Breast epithelium (tissue), 4 donors: ENCODE data around the gene TIMM44. TPM values are rescaled to one million over a fixed set of nuclear protein-coding genes. Genes with fewer than 3 reads are reported as not detected.

Experiments used
- DNase-seq, 2 donors: peaks; one replicate each; pipeline ENCODE4 v3.0.0-alpha.2; 2019; ENCODE audit warnings: low spot score in 2 of 2
- H3K27ac ChIP-seq, 2 donors: fragments of 200-600 bp; sonication (generic) in 1 of 2; one replicate each; pipeline ENCODE4 v1.5.1; 2016 to 2019; ENCODE audit warnings: mild to moderate bottlenecking in 1 of 2
- H3K27me3 ChIP-seq, 2 donors: fragments of 200-600 bp; sonication (generic) in 1 of 2; one replicate each; pipeline versions ENCODE4 v1.5.1 to v1.6.0; 2017 to 2019; ENCODE audit warnings: control low read depth in 1 of 2, mild to moderate bottlenecking in 1 of 2
- H3K36me3 ChIP-seq: fragments of 200-600 bp; one replicate; pipeline ENCODE4 v1.5.1; 2019
- H3K4me1 ChIP-seq, 2 donors: fragments of 200-600 bp; sonication (generic); one replicate each; pipeline ENCODE4 v1.5.1; 2016 to 2019; ENCODE audit warnings: control low read depth in 1 of 2
- H3K4me3 ChIP-seq, 3 donors: fragments of 200-600 bp; sonication (generic); 1 replicate in 2 of 3; 2 replicates in 1 of 3; pipeline ENCODE4 v1.5.1; 2016 to 2019; ENCODE audit warnings: mild to moderate bottlenecking in 3 of 3, moderate library complexity in 2 of 3
- H3K9me3 ChIP-seq, 2 donors: fragments of 200-600 bp; sonication (generic) in 1 of 2; one replicate each; pipeline ENCODE4 v1.5.1; 2016 to 2019; ENCODE audit warnings: control low read depth in 1 of 2
- POLR2A ChIP-seq: fragments of 450-650 bp; IDR thresholded peaks from one replicate; pipeline ENCODE4 v1.6.1; 2016; ENCODE audit warnings: antibody characterized with exemption, mild to moderate bottlenecking, moderate library complexity
- POLR2AphosphoS5 ChIP-seq, 3 donors: sonication (generic); formaldehyde crosslinking; IDR thresholded peaks; one replicate each; pipeline ENCODE4 v1.6.1; 2017; ENCODE audit warnings: antibody characterized with exemption in 3 of 3
- intact Hi-C: fragments of 100-400 bp; cut with DNase I; formaldehyde crosslinking; loops from one replicate; pipeline ENCODE4 v1.15.1; 2023; ENCODE audit warnings: low total_unique reads
- total RNA-seq, 3 donors: library from RNA; depleted of rRNA; stranded (reverse); fragments of >200 nt; gene quantifications; one replicate each; pipeline ENCODE4 v1.1.0, GENCODE V29; 2016
- TF ChIP-seq, protein P1 (sequence below), 3 donors: fragments of 450-650 bp; IDR thresholded peaks; one replicate each; pipeline ENCODE4 v1.5.1; 2016 to 2017; ENCODE audit warnings: antibody characterized with exemption in 3 of 3, mild to moderate bottlenecking in 3 of 3, moderate library complexity in 3 of 3

Gene TIMM44
- total RNA-seq, 3 donors from 2014 or later: 29.3 to 59.6 (median 57.8) TPM

DNA sequence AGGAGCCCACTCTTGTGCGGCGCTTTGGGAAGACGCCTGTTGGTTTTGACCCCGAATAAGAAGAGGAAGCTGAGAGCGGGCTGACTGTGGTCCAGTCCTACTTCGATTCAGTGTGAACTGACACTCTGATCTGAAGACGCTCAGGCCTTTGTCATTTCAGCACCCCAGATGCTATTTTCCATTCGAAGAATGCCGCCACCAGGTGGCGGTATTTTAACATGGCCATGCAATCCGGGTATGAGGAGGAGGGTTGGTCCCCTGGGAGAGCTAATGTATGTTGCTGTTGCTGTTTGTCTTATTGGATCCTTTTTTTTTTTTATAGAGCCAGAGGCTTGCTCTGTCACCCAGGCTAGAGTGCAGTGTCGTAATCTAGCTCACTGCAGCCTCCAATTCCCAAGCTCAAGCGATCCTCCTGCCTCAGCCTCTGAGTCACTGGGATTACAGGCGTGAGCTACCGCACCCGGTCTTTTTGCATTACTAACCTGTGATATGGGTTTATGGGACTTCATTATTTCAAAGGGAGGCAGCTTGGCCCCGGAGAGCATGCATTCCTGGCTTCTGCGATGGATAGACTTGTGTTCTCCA is 803 bp upstream of the TIMM44 start:
- H3K36me3 ChIP-seq: no peaks in the 10 kb centered on the region
- peak overlapping the region; percentile 97 to 98 for H3K27ac ChIP-seq
- H3K27me3 ChIP-seq: no peaks in the 10 kb centered on the region
- H3K4me1 ChIP-seq: peaks cover 0 to 6% of the 10 kb centered on the region in 2 donors
- H3K9me3 ChIP-seq: no peaks in the 10 kb centered on the region
- peak; percentile 85 to 89 for DNase-seq
- intact Hi-C loops: no loop called here
- TF ChIP-seq POLR2AphosphoS5 (IDR thresholded peaks at IDR 0.05) (no peak), POLR2A (no peak)
- TF ChIP-seq, protein P1, sequence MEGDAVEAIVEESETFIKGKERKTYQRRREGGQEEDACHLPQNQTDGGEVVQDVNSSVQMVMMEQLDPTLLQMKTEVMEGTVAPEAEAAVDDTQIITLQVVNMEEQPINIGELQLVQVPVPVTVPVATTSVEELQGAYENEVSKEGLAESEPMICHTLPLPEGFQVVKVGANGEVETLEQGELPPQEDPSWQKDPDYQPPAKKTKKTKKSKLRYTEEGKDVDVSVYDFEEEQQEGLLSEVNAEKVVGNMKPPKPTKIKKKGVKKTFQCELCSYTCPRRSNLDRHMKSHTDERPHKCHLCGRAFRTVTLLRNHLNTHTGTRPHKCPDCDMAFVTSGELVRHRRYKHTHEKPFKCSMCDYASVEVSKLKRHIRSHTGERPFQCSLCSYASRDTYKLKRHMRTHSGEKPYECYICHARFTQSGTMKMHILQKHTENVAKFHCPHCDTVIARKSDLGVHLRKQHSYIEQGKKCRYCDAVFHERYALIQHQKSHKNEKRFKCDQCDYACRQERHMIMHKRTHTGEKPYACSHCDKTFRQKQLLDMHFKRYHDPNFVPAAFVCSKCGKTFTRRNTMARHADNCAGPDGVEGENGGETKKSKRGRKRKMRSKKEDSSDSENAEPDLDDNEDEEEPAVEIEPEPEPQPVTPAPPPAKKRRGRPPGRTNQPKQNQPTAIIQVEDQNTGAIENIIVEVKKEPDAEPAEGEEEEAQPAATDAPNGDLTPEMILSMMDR (IDR thresholded peaks at IDR 0.05): peak; percentile 74 to 95 (median 90)
- peak overlapping the region; percentile 75 to 86 (median 84) for H3K4me3 ChIP-seq

DNA sequence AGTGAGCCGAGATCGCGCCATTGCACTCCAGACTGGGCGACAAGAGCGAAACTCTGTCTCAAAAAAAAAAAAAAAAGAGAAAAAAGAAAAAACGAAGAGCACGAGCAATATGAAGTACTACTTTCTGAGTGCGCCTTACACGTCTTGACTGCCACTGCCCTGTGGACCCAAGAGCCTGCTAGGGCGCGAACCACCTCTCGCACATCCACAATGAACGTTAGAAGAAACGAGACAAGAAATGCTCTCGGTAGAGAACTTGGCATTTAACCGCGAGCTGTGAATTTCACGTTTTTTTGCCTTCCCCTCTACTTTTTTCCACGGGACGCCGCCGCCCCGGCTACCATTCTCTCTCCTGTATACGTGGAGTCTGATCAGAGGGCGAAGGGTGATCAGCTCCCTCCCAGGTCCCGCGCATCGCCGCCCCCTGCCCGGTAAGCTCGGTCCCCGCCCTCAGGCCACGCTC is 454 bp downstream of the TIMM44 start:
- intact Hi-C loops: no loop called here
- H3K36me3 ChIP-seq: no peaks in the 10 kb centered on the region
- H3K9me3 ChIP-seq: no peaks in the 10 kb centered on the region
- peak overlapping the region; percentile 97 to 98 for H3K27ac ChIP-seq
- TF ChIP-seq POLR2A: no peak
- no peak for TF ChIP-seq POLR2AphosphoS5 (IDR thresholded peaks at IDR 0.05)
- TF ChIP-seq, protein P1 (IDR thresholded peaks at IDR 0.05): no peak
- H3K4me3 ChIP-seq: peak overlapping the region; percentile 75 to 86 (median 84)
- no peak for DNase-seq
- H3K4me1 ChIP-seq: peaks cover 0 to 6% of the 10 kb centered on the region in 2 donors
- no peaks in the 10 kb centered on the region for H3K27me3 ChIP-seq

DNA sequence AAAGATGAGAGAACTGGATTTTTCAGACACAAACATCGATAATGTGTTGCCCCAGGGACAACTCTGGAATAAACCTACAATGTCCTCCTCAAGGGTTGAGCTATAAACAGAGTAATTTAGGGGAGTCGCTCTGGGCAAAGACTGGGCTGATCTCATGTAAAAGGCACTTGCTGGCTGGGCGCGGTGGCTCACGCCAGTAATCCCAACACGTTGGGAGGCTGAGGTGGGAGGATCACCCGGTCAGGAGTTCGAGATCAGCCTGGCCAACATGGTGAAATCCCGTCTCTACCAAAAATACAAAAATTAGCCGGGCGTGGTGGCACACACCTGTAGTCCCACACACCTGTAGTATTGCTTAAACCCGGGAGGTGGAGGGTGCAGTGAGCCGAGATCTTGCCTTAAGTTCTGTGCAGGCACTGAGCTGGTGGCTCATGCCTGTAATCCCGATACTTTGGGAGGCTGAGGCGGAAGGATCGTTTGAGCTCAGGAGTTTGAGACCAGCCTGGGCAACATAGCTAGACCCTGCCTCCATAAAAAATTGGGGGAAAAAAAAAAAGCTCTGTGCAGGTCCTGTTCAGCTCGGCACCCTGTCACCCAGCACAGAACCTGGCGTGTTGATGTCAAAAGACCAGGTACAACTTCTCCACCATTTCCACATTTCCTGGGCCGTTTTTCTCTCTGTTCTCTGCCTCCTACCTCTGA is 1.4 kb downstream of the TIMM44 start:
- H3K36me3 ChIP-seq: no peaks in the 10 kb centered on the region
- no peaks in the 10 kb centered on the region for H3K9me3 ChIP-seq
- H3K27ac ChIP-seq: no peak overlapping the region
- intact Hi-C loops: no loop called here
- H3K27me3 ChIP-seq: no peaks in the 10 kb centered on the region
- H3K4me3 ChIP-seq: peak overlapping the region in 2 of 3 donors; percentile 75 to 86
- peaks cover 0 to 6% of the 10 kb centered on the region in 2 donors for H3K4me1 ChIP-seq
- DNase-seq: no peak
- TF ChIP-seq POLR2AphosphoS5 (IDR thresholded peaks at IDR 0.05): no peak
- no peak for TF ChIP-seq POLR2A
- TF ChIP-seq, protein P1 (IDR thresholded peaks at IDR 0.05): no peak

DNA sequence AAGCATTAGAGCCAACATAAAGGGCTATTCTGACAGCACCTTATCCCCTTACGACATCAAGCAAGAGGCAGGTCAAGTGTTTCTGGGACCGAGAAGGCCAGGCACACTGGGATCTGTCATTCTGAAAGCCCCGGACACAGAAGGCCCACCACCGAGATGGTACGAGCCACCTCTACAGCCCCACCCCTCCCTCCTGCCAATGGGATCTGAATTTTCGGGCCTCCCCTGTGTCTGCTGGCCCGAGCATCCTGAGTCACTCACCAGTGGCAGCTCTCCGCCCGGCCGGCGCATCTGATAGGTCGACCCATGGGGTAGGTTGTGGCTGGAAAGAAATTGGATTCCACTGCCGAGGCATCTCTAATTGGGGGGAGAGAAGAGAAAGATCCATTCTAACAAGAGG is 2.6 kb downstream of the TIMM44 start:
- H3K27me3 ChIP-seq: no peaks in the 10 kb centered on the region
- DNase-seq: no peak
- no peak overlapping the region for H3K4me3 ChIP-seq
- peaks cover 0 to 6% of the 10 kb centered on the region in 2 donors for H3K4me1 ChIP-seq
- intact Hi-C loops: no loop called here
- no peaks in the 10 kb centered on the region for H3K36me3 ChIP-seq
- no peak for TF ChIP-seq POLR2AphosphoS5 (IDR thresholded peaks at IDR 0.05)
- no peak for TF ChIP-seq POLR2A
- TF ChIP-seq, protein P1 (IDR thresholded peaks at IDR 0.05): no peak
- no peaks in the 10 kb centered on the region for H3K9me3 ChIP-seq
- no peak overlapping the region for H3K27ac ChIP-seq

DNA sequence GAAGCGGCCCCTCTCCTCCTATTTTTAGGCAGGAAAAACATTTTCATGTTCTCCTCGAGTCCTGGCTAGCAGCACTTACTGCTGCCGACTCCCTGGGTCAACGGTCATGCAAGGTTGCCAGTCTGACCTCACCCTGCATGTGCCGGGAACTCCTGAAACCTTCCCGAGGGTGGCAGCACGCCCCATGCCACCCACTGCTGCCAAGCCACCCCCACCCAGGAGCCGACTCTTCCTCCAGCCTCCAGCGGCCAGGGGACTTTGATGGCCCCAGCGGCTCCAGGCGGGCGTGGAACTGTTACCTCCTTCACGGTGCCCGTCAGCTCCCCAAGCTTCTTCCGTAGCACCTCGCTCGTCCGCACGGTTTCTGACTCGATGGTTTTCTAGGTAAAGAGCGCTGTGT is 8.7 kb downstream of the TIMM44 start:
- no peaks in the 10 kb centered on the region for H3K9me3 ChIP-seq
- no peak for TF ChIP-seq POLR2AphosphoS5 (IDR thresholded peaks at IDR 0.05)
- no peak for TF ChIP-seq POLR2A
- TF ChIP-seq, protein P1 (IDR thresholded peaks at IDR 0.05): no peak
- no peaks in the 10 kb centered on the region for H3K27me3 ChIP-seq
- no peak overlapping the region for H3K27ac ChIP-seq
- peaks cover 0 to under 1% of the 10 kb centered on the region in 2 donors for H3K4me1 ChIP-seq
- intact Hi-C loops: no loop called here
- H3K36me3 ChIP-seq: peaks cover 21% of the 10 kb centered on the region
- DNase-seq: no peak
- H3K4me3 ChIP-seq: no peak overlapping the region
